D721Med (cell line): ENCODE measurements around the gene CACNG5.
"Not testable (repeated sequence)": the region's sequence is repeated elsewhere in the genome, so short reads cannot be mapped to it uniquely, and the experiment has no call there.

Experiments used
- DNase-seq: peaks from one replicate; pipeline ENCODE4 v3.0.0; 2011; ENCODE audit warnings: low spot score; ENCODE audit not compliant: insufficient read length
- FAIRE-seq: peaks from 2 replicates; lab custom pipeline; 2011; peaks lifted over from hg19 to GRCh38; lab: Jason Lieb, UNC
- CTCF ChIP-seq: IDR thresholded peaks from 2 replicates; pipeline ENCODE4 v1.5.1; 2012; ENCODE audit warnings: mild to moderate bottlenecking, control low read depth; ENCODE audit not compliant: insufficient read depth; ENCODE audit errors: missing control alignments

The CACNG5 gene

DNA sequence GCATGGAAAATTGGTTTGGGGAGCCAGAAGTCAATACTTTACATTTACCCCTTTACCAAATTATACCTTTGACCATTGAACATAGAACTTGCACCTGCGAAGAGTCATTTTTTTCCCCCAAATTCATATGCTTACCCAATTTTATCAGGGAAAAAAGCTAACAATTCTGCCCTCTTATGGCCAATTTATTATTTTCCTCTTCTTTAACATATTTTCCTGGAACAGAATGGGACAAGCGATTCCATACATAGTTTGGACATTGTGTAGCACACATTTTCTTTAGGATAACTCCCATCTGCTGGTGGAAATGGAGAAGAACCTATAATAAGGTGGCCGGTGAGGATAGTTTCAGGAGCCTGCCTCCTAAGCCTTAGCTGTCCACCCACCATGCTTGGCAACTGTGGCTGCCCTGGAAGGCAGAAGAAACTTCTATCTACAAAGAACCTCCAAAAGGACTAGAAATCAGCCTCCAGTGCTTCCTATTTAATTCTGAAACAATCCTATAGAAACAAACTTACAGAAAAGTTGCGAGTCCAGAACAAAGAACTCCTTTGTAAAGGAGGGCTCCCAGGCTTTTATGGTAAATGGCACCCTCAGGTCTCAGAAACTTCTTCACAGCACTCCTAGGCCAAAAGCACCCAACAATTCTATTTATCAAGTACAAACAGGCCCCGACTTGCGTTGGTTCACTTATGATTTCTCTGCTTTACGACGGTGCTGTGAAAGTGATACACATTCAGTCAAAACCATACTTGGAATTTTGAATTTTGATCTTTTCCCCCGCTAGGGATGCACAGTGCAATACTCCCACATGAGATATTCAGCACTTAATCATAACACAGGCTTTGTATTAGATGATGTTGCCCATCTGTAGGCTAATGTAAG, 65.5 kb downstream of the CACNG5 start:
- FAIRE-seq, result no peak
- no peak for DNase-seq
- TF ChIP-seq CTCF, result peak; percentile 49

DNA sequence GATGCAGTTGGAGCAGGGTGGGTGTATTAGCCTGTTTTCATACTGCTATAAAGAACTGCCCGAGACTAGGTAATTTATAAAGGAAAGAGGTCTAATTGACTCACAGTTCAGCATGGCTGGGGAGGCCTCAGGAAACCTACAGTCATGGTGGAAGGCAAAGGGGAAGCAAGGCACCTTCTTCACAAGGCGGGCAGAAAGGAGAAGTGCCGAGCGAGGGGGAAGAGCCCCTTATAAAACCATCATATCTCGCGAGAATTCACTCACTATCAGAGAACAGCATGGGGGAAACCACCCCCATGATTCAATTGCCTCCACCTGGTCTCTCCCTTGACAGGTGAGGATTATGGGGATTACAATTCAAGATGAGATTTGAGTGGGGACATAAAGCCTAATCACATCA, 68.4 kb downstream of the CACNG5 start:
- DNase-seq, FAIRE-seq: not testable (repeated sequence)

GRCh38 chr17:66903781-66904180, 68.9 kb downstream of the CACNG5 start:
- no peak for FAIRE-seq
- no peak for DNase-seq
- TF ChIP-seq CTCF, result no peak

- no peak for DNase-seq
- no peak for TF ChIP-seq CTCF
- FAIRE-seq, result no peak
Measured at GRCh38 chr17:66904760-66905624, 70.1 kb downstream of the CACNG5 start.

DNA sequence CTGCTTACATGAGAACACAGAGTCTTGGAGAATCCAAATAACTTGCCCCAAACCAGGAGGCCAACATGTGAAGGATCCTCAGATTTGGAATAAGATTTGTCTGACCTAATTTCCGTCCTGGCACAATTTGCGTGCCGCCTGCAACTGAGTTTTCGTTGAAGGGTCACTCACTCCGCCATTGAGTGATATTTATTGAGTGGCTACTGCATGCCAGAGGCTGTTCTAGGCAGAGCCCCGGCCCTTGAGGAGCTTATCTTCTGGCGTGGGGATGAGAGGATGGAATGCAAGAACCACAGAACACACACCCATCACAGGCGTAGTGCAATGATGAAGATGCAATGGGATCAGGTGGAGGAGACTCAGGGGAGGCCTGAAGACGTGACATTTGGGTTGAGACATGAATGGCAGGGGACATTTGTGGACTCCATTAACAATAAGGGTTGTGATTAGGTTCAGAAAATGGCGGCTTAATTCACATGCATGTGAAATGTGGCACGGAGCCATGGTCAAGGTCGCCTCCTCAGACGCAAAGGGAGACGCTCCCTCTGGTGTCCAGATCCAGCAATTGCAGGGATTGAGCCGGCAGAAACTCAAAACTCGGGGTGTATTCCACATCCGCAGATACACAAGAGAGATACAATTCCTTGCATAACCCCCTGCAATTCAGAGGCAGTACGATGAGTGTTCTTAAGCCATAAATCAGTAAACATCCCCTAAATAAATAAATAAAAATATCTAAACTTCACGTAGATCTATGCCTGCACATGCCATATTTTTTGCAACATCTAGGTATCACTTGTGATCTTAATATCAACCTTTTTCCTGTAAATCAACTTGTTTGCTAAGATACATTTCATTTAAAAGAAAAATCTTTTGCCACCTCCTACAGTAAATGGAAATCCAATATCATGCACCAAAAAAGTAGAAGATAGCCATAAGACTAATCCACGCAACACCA, 71.7 kb downstream of the CACNG5 start:
- peak; percentile 99 for TF ChIP-seq CTCF
- DNase-seq, result peak; percentile 49
- peak; percentile 61 for FAIRE-seq

GRCh38 chr17:66909804-66910373, 75.0 kb downstream of the CACNG5 start:
- no peak for TF ChIP-seq CTCF
- no peak for FAIRE-seq
- DNase-seq, result no peak
